GM21367 (cell line): ENCODE results near the gene EMC6.
A peak's percentile ranks its signal among the peaks of the same experiment; 100 is the strongest.
"Not testable (repeated sequence)": the region's sequence is repeated elsewhere in the genome, so short reads cannot be mapped to it uniquely, and the experiment has no call there.

ENCODE experiments used
- ATAC-seq: cut with Tn5 transposase; IDR thresholded peaks from one replicate; pipeline ENCODE4 v1.9.1; 2021; ENCODE audit not compliant: unreplicated experiment

The EMC6 gene

DNA sequence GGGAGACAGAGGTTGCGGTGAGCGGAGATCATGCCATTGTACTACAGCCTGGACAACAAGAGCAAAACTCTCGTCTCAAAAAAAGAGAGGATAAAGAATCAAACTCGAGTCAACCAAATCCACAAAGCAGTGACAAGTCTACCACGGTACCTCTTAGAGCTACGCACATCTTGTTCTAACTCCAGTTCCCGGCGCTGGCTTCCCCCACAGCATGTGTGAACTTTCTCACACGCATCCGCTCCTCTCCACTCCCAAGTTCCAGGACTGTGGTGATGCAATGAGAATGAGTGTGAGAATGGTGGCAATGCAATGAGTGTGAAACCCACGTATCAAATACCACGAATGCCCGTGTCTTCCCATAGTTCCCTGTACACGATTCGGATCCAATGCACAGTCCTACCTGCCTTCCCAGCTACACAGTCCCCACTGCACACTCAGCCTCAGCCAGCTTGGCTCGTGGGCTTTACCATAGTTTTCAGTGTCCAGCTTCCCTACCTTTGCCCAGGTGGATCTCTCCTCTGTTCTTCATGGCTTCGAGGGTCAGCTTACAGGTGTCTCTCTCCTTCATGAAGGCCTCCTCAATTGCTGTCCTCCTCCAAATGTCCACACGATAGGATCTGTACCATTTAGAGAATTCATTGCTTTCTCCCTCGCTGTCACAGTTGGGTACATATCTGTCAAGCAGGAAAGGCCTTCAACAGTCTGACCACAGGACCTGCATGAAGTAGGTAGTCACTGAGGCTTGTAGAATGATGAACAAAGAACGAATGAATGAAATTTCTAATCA lies 36.5 kb downstream of the EMC6 start:
- ATAC-seq = no peak

- not testable (repeated sequence) for ATAC-seq
Measured at GRCh38 chr17:3705718-3705984, 37.0 kb downstream of the EMC6 start.

- no peak for ATAC-seq
Measured at GRCh38 chr17:3708366-3708765, 39.8 kb downstream of the EMC6 start.

GRCh38 chr17:3710951-3711383 lies 42.4 kb downstream of the EMC6 start:
- peak; percentile 72 for ATAC-seq

DNA sequence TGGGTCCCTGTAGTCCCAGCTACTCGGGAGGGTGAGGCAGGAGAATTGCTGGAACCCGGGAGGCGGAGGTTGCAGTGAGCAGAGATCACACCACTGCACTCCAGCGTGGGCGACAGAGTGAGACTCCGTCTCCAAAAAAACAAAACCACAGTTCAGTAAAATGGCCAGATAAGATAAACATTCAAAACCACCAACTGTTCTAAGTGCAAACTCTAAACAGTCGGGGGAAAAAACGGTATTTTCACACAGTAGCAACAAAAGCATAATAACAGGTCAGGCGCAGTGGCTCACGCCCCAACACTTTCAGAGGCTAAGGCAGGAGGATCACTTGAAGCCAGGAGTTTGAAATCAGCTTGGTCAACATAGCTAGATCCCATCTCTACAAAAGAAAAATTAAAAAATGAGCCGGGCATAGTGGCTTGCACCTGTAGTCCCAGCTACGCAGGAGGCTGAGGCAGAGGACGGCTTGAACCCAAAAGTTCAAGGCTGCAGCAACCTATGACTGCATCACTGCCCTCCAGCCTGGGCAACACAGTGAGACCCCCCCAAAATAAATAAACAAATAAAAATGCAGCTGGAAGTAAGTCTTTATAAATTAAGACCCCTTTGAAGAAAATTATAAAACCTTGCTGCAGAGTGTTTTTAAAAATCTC lies 44.3 kb downstream of the EMC6 start:
- no peak for ATAC-seq

GRCh38 chr17:3715296-3715695 lies 46.7 kb downstream of the EMC6 start:
- no peak for ATAC-seq

- no peak for ATAC-seq
Measured at GRCh38 chr17:3718201-3718600, 49.6 kb downstream of the EMC6 start.

GRCh38 chr17:3719265-3719664 lies 50.7 kb downstream of the EMC6 start:
- no peak for ATAC-seq
